ENCODE results near the gene TSNAX. TPM values are rescaled to one million over a fixed set of nuclear protein-coding genes. Genes with fewer than 3 reads are reported as not detected.

Gene TSNAX
- total and polyA plus RNA-seq, 9 of the 15 experiments (the other 6 are each of a cell fraction or from before 2014, with no cell fraction given), result 33.8 to 102 (median 61.2) TPM

GRCh38 chr1:231528172-231529029, at the start of gene TSNAX (continued):
- TF ChIP-seq SMARCC2 (IDR thresholded peaks at IDR 0.05; ENCODE audit: low read depth) (no peak), GABPB1 (CRISPR knock-in tag; IDR thresholded peaks at IDR 0.05) (peak; percentile 96), ZKSCAN1 (IDR thresholded peaks at IDR 0.05; ENCODE audit: low read depth, low read length) (peak; percentile 28; the same call in 1 of the 2 replicates), ZNF57 (CRISPR knock-in tag; IDR thresholded peaks at IDR 0.05) (no peak), ARHGAP35 (IDR thresholded peaks at IDR 0.05; ENCODE audit: partially characterized antibody) (no peak), E2F8 (IDR thresholded peaks at IDR 0.05; ENCODE audit: low read depth, partially characterized antibody) (peak; percentile 61), MAFF (IDR thresholded peaks at IDR 0.05; ENCODE audit: low read length) (no peak), ZNF23 (CRISPR knock-in tag; IDR thresholded peaks at IDR 0.05) (0 out of 2 replicates have a peak, but pooled peaks have one; percentile 32), TCFL5 (CRISPR knock-in tag; conservative IDR thresholded peaks at IDR 0.05) (0 out of 2 replicates have a peak, but pooled peaks have one; percentile 13), ZNF764 (CRISPR knock-in tag; IDR thresholded peaks at IDR 0.05; ENCODE audit: low read depth) (no peak), CAMTA2 (CRISPR knock-in tag; conservative IDR thresholded peaks at IDR 0.05) (peak; percentile 22; the same call in 1 of the 2 replicates), POLR2AphosphoS5 (IDR thresholded peaks at IDR 0.05; ENCODE audit: control insufficient read depth, insufficient read depth, low read depth, low read length) (peak; percentile 90), C11orf30 (IDR thresholded peaks at IDR 0.05; ENCODE audit: low read depth) (peak; percentile 74), JUN (IDR thresholded peaks at IDR 0.05; ENCODE audit: borderline replicate concordance, low read depth, low read length) (peak; percentile 58; the same call in 1 of the 2 replicates), JUN (CRISPR knock-in tag; IDR thresholded peaks at IDR 0.05; ENCODE audit: borderline replicate concordance) (no peak), CC2D1A (IDR thresholded peaks at IDR 0.05) (no peak), ZNF395 (CRISPR knock-in tag; IDR thresholded peaks at IDR 0.05) (peak; percentile 71), KAT7 (CRISPR knock-in tag; IDR thresholded peaks at IDR 0.05; ENCODE audit: borderline replicate concordance) (peak; percentile 69; the same call in 1 of the 2 replicates), FOXP4 (CRISPR knock-in tag; IDR thresholded peaks at IDR 0.05; ENCODE audit: borderline replicate concordance) (0 out of 2 replicates have a peak, but pooled peaks have one; percentile 29), LEF1 (IDR thresholded peaks at IDR 0.05) (no peak), WHSC1 (IDR thresholded peaks at IDR 0.05; ENCODE audit: low read length) (no peak), MTA1 (IDR thresholded peaks at IDR 0.05; ENCODE audit: borderline replicate concordance) (peak; percentile 90), ATF7 (IDR thresholded peaks at IDR 0.05) (peak; percentile 92), MBD2 (IDR thresholded peaks at IDR 0.05; ENCODE audit: borderline replicate concordance, low read depth) (peak; percentile 81)
